ENCODE measurements around the gene BBS10.
"Not testable (repeated sequence)": the region's sequence is repeated elsewhere in the genome, so short reads cannot be mapped to it uniquely, and the experiment has no call there.

The BBS10 gene

GRCh38 chr12:76329159-76329558 lies 19.1 kb downstream of the BBS10 start:
- no peak for DNase-seq

GRCh38 chr12:76319595-76320319 lies 28.5 kb downstream of the BBS10 start:
- not testable (repeated sequence) for DNase-seq

GRCh38 chr12:76318773-76319594 lies 29.2 kb downstream of the BBS10 start:
- no peak for DNase-seq

GRCh38 chr12:76317976-76318375 lies 30.2 kb downstream of the BBS10 start:
- DNase-seq, result no peak

GRCh38 chr12:76316468-76316867 lies 31.7 kb downstream of the BBS10 start:
- no peak for DNase-seq

- no peak for DNase-seq
Observed at GRCh38 chr12:76313299-76313698, 34.9 kb downstream of the BBS10 start.

GRCh38 chr12:76312315-76312714 lies 35.9 kb downstream of the BBS10 start:
- DNase-seq, result no peak

- DNase-seq, result no peak
Observed at GRCh38 chr12:76311796-76312195, 36.4 kb downstream of the BBS10 start.

- DNase-seq, result no peak
Observed at GRCh38 chr12:76310110-76310509, 38.1 kb downstream of the BBS10 start.

- no peak for DNase-seq
Observed at GRCh38 chr12:76308866-76309265, 39.3 kb downstream of the BBS10 start.

GRCh38 chr12:76307083-76307482 lies 41.1 kb downstream of the BBS10 start:
- DNase-seq, result no peak

GRCh38 chr12:76303989-76304460 lies 44.2 kb downstream of the BBS10 start:
- no peak for DNase-seq

GRCh38 chr12:76303365-76303764 lies 44.9 kb downstream of the BBS10 start:
- DNase-seq, result no peak

GRCh38 chr12:76300297-76300665 lies 47.9 kb downstream of the BBS10 start:
- DNase-seq, result no peak

GRCh38 chr12:76299536-76300296 lies 48.5 kb downstream of the BBS10 start:
- no peak for DNase-seq
